ENCODE measurements around the gene OPTC.

- TF ChIP-seq POLR2A (IDR thresholded peaks at IDR 0.05) (no peak), CTCF (IDR thresholded peaks at IDR 0.05) (no peak), POLR2AphosphoS5 (IDR thresholded peaks at IDR 0.05) (no peak)
These were observed 3.4 kb downstream of the OPTC start for GRCh38 chr1:203497269-203497777.

Data from breast epithelium (tissue), 3 donors.